H9 (cell line): ENCODE results near the gene ACCSL. TPM values are rescaled to one million over a fixed set of nuclear protein-coding genes. Genes with fewer than 3 reads are reported as not detected.

Source experiments
- DNase-seq: peaks from one replicate; pipeline ENCODE4 v3.0.0-alpha.2; 2017
- H2AFZ ChIP-seq: one replicate; pipeline ENCODE4 v1.6.1; 2013; ENCODE audit warnings: mild to moderate bottlenecking, low read length, control low read depth, moderate library complexity
- H2AK5ac ChIP-seq: 2 replicates; pipeline ENCODE4 v1.6.1; 2013; ENCODE audit warnings: low read length, control low read depth, mixed read lengths; ENCODE audit not compliant: insufficient read length
- H2BK120ac ChIP-seq: one replicate; pipeline ENCODE4 v1.6.1; 2013; ENCODE audit warnings: low read depth, mild to moderate bottlenecking, low read length, control low read depth, inconsistent platforms; ENCODE audit not compliant: poor library complexity, severe bottlenecking
- H2BK12ac ChIP-seq: 2 replicates; pipeline ENCODE4 v1.6.1; 2013; ENCODE audit warnings: low read length, control low read depth, mixed read lengths, low read depth; ENCODE audit not compliant: insufficient read length
- H2BK15ac ChIP-seq: 2 replicates; pipeline ENCODE4 v1.6.1; 2013; ENCODE audit warnings: low read depth, low read length, control low read depth
- H2BK20ac ChIP-seq: one replicate; pipeline ENCODE4 v1.6.1; 2013; ENCODE audit warnings: low read depth, mild to moderate bottlenecking, low read length, control low read depth, inconsistent platforms; ENCODE audit not compliant: poor library complexity, severe bottlenecking
- H2BK5ac ChIP-seq: 2 replicates; pipeline ENCODE4 v1.6.1; 2013; ENCODE audit warnings: low read length, control low read depth, mixed read lengths; ENCODE audit not compliant: insufficient read length
- H3K14ac ChIP-seq: 2 replicates; pipeline ENCODE4 v1.6.1; 2013; ENCODE audit warnings: low read length, control low read depth; ENCODE audit not compliant: insufficient read depth
- H3K18ac ChIP-seq: 2 replicates; pipeline ENCODE4 v1.6.1; 2013; ENCODE audit warnings: low read depth, mild to moderate bottlenecking, mixed read lengths, low read length, control low read depth; ENCODE audit not compliant: insufficient read length
- H3K23ac ChIP-seq: 2 replicates; pipeline ENCODE4 v1.6.1; 2013; ENCODE audit warnings: low read length, control low read depth, mixed read lengths, low read depth; ENCODE audit not compliant: insufficient read length
- H3K23me2 ChIP-seq: 2 replicates; pipeline ENCODE4 v1.6.1; 2013; ENCODE audit warnings: low read depth, mild to moderate bottlenecking, mixed read lengths, low read length, control low read depth; ENCODE audit not compliant: insufficient read length, poor library complexity, severe bottlenecking
- H3K27ac ChIP-seq: 2 replicates; pipeline ENCODE4 v1.5.1; 2013; ENCODE audit warnings: low read length, control low read depth, mixed read lengths, low read depth; ENCODE audit not compliant: insufficient read length
- H3K27me3 ChIP-seq: 2 replicates; pipeline ENCODE4 v1.6.1; 2013; ENCODE audit warnings: low read length, control low read depth, inconsistent platforms; ENCODE audit not compliant: insufficient read depth
- H3K4ac ChIP-seq: 2 replicates; pipeline ENCODE4 v1.6.1; 2013; ENCODE audit warnings: low read depth, mild to moderate bottlenecking, control low read depth, inconsistent platforms, low read length, moderate library complexity
- H3K4me1 ChIP-seq: 2 replicates; pipeline ENCODE4 v1.6.1; 2013; ENCODE audit warnings: low read length, control low read depth, inconsistent platforms; ENCODE audit not compliant: insufficient read depth
- H3K4me2 ChIP-seq: 2 replicates; pipeline ENCODE4 v1.6.1; 2013; ENCODE audit warnings: low read length, control low read depth, mixed read lengths; ENCODE audit not compliant: insufficient read length, insufficient read depth
- H3K56ac ChIP-seq: 2 replicates; pipeline ENCODE4 v1.6.1; 2013; ENCODE audit warnings: low read depth, mild to moderate bottlenecking, mixed read lengths, low read length, control low read depth; ENCODE audit not compliant: insufficient read length
- H3K79me1 ChIP-seq: 2 replicates; pipeline ENCODE4 v1.6.1; 2013; ENCODE audit warnings: low read depth, mild to moderate bottlenecking, moderate library complexity, low read length, control low read depth, inconsistent platforms; ENCODE audit not compliant: insufficient read depth, poor library complexity, severe bottlenecking
- H3K79me2 ChIP-seq: 2 replicates; pipeline ENCODE4 v1.6.1; 2013; ENCODE audit warnings: low read length, control low read depth, inconsistent platforms; ENCODE audit not compliant: insufficient read depth
- H3K9ac ChIP-seq: 2 replicates; pipeline ENCODE4 v1.6.1; 2013; ENCODE audit warnings: low read length, control low read depth, mixed read lengths; ENCODE audit not compliant: insufficient read length; ENCODE audit errors: extremely low read depth
- H3K9me3 ChIP-seq: one replicate; pipeline ENCODE4 v1.6.1; 2013; ENCODE audit warnings: low read depth, low read length, inconsistent platforms; ENCODE audit not compliant: control insufficient read depth
- H3T11ph ChIP-seq: one replicate; pipeline ENCODE4 v1.6.1; 2013; ENCODE audit warnings: mild to moderate bottlenecking, low read length, control low read depth, inconsistent platforms
- H4K20me1 ChIP-seq: one replicate; pipeline ENCODE4 v1.6.1; 2013; ENCODE audit not compliant: control insufficient read depth, insufficient read length, insufficient read depth
- H4K5ac ChIP-seq: 2 replicates; pipeline ENCODE4 v1.6.1; 2013; ENCODE audit warnings: low read depth, mild to moderate bottlenecking, mixed read lengths, low read length, control low read depth; ENCODE audit not compliant: insufficient read length
- H4K8ac ChIP-seq: replicated peaks from 2 replicates; pipeline ENCODE4 v1.6.1; 2013; ENCODE audit warnings: low read length, control low read depth, mixed read lengths, low read depth; ENCODE audit not compliant: insufficient read length
- H4K91ac ChIP-seq: 2 replicates; pipeline ENCODE4 v1.6.1; 2013; ENCODE audit warnings: low read depth, mild to moderate bottlenecking, moderate library complexity, mixed read lengths, low read length, control low read depth; ENCODE audit not compliant: insufficient read length
- H3K27ac Mint-ChIP-seq, 3 experiments: 2 replicates in 2 of 3; 3 replicates in 1 of 3; pipeline ENCODE4 v1.8.0; 2020 to 2021; ENCODE audit warnings: mixed read lengths in 3 of 3, mild to moderate bottlenecking in 1 of 3, moderate library complexity in 1 of 3
- H3K27me3 Mint-ChIP-seq: 2 replicates; pipeline ENCODE4 v1.8.0; 2021; ENCODE audit warnings: low read depth, mild to moderate bottlenecking, moderate library complexity, mixed read lengths
- H3K36me3 Mint-ChIP-seq, 3 experiments: 2 replicates in 2 of 3; 3 replicates in 1 of 3; pipeline ENCODE4 v1.8.0; 2020 to 2021; ENCODE audit warnings: low read depth in 3 of 3, mixed read lengths in 3 of 3; ENCODE audit not compliant: insufficient read depth in 1 of 3
- H3K4me1 Mint-ChIP-seq, 2 experiments: 2 replicates each; pipeline ENCODE4 v1.8.0; 2020; ENCODE audit warnings: mixed read lengths in 2 of 2
- H3K4me3 Mint-ChIP-seq, 2 experiments: 2 replicates in 1 of 2; 3 replicates in 1 of 2; pipeline ENCODE4 v1.8.0; 2020 to 2021; ENCODE audit warnings: mild to moderate bottlenecking in 2 of 2, mixed read lengths in 2 of 2, moderate library complexity in 1 of 2
- H3K9me3 Mint-ChIP-seq, 2 experiments: 2 replicates in 1 of 2; 3 replicates in 1 of 2; pipeline ENCODE4 v1.8.0; 2020; ENCODE audit warnings: mild to moderate bottlenecking in 2 of 2, mixed read lengths in 2 of 2, moderate library complexity in 1 of 2
- WGBS: extraction: QIAGEN DNeasy Blood & Tissue Kit; methylation state at CpG from one replicate; pipeline ENCODE4 v1.1.7; 2013; ENCODE audit warnings: missing lambda C conversion rate, low lambda C conversion rate, mixed read lengths; ENCODE audit not compliant: insufficient read length; ENCODE audit errors: extremely low coverage; 5-methylcytosine and 5-hydroxymethylcytosine counted together
- total RNA-seq: library from RNA; stranded (reverse); gene quantifications from 2 replicates; pipeline ENCODE4 v1.2.1, GENCODE V29; 2021
- TF ChIP-seq, protein P1 (sequence below): fragments of 200-600 bp; sonication (generic); conservative IDR thresholded peaks from 3 replicates; pipeline ENCODE4 v1.8.0; 2021; ENCODE audit warnings: antibody characterized with exemption, mild to moderate bottlenecking

The ACCSL gene
- total RNA-seq, 1 experiment from 2014 or later, result not detected

DNA sequence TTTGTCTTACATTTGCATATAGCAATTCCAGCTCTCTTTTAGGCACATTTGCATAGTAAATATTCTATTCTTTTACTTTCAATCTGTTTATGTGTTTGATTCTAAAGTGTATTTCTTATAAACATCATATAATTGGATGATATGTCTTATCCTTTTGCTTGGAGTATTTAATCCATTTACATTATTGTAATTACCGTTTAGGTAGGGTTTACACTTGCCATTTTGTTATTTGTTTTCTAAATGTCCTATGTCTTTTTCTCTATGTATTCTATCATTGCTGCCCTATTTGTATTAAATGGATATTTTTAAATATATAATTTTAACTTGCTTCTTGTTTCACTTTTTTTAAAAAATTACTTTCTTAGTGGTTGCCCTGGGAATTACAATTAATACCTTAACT lies 22.8 kb upstream of the ACCSL start:
- Mint-ChIP-seq H3K9me3 (peaks cover 13 to 26% of the 10 kb centered on the region in 2 experiments), H3K4me3 (no peak overlapping the region), H3K27ac (no peak overlapping the region), H3K36me3 (peaks cover 0 to 17% (median 3%) of the 10 kb centered on the region in 3 experiments; a peak in 4 of 7 replicates), H3K27me3 (peaks cover 21% of the 10 kb centered on the region), H3K4me1 (peaks cover 5 to 9% of the 10 kb centered on the region in 2 experiments)
- no peaks in the 10 kb centered on the region for H3K79me1 ChIP-seq
- no peak overlapping the region for H3K14ac ChIP-seq
- H2BK15ac ChIP-seq, result no peak overlapping the region
- H3K56ac ChIP-seq, result no peak overlapping the region
- H3T11ph ChIP-seq, result no peak overlapping the region
- H2BK20ac ChIP-seq, result no peak overlapping the region
- no peak overlapping the region for H3K23ac ChIP-seq
- no peak overlapping the region for H2AFZ ChIP-seq
- H4K5ac ChIP-seq, result no peak overlapping the region
- no peak overlapping the region for H3K4ac ChIP-seq
- no peaks in the 10 kb centered on the region for H3K23me2 ChIP-seq
- H2BK12ac ChIP-seq, result no peak overlapping the region
- no peak overlapping the region for H2BK5ac ChIP-seq
- H2AK5ac ChIP-seq, result no peak overlapping the region
- no peak overlapping the region for H3K18ac ChIP-seq
- no peak overlapping the region for H3K9ac ChIP-seq
- no peak overlapping the region for H2BK120ac ChIP-seq
- DNase-seq, result no peak
- no peaks in the 10 kb centered on the region for H3K9me3 ChIP-seq
- H3K27ac ChIP-seq, result no peak overlapping the region
- no peaks in the 10 kb centered on the region for H3K27me3 ChIP-seq
- WGBS, result no CpG with 5 or more reads among the region's 1 CpG
- no peak overlapping the region for H4K91ac ChIP-seq
- no peaks in the 10 kb centered on the region for H3K79me2 ChIP-seq
- no peak overlapping the region for H3K4me2 ChIP-seq
- H4K8ac ChIP-seq, result no peak overlapping the region
- no peaks in the 10 kb centered on the region for H3K4me1 ChIP-seq
- TF ChIP-seq, protein P1, sequence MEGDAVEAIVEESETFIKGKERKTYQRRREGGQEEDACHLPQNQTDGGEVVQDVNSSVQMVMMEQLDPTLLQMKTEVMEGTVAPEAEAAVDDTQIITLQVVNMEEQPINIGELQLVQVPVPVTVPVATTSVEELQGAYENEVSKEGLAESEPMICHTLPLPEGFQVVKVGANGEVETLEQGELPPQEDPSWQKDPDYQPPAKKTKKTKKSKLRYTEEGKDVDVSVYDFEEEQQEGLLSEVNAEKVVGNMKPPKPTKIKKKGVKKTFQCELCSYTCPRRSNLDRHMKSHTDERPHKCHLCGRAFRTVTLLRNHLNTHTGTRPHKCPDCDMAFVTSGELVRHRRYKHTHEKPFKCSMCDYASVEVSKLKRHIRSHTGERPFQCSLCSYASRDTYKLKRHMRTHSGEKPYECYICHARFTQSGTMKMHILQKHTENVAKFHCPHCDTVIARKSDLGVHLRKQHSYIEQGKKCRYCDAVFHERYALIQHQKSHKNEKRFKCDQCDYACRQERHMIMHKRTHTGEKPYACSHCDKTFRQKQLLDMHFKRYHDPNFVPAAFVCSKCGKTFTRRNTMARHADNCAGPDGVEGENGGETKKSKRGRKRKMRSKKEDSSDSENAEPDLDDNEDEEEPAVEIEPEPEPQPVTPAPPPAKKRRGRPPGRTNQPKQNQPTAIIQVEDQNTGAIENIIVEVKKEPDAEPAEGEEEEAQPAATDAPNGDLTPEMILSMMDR, result no peak; the same call in 2 of the 3 replicates
- H4K20me1 ChIP-seq, result no peaks in the 10 kb centered on the region
